ENCODE results near the gene TMEM54.

Gene TMEM54

GRCh38 chr1:32891241-32891570 is 10.0 kb downstream of the TMEM54 start:
- H3K4me3 ChIP-seq (ENCODE audit: low read depth, low read length), result no peak overlapping the region
- no peak overlapping the region for H3K9ac ChIP-seq (ENCODE audit: low read depth, low read length)
- no peaks in the 10 kb centered on the region for H3K9me3 ChIP-seq (ENCODE audit: control insufficient read depth, insufficient read depth, low read length)
- no peaks in the 10 kb centered on the region for H3K4me1 ChIP-seq (ENCODE audit: control insufficient read depth, insufficient read depth, low read length)
- peaks cover 2% of the 10 kb centered on the region for H3K36me3 ChIP-seq (ENCODE audit: control insufficient read depth, insufficient read depth, low read length)
- peaks cover 56% of the 10 kb centered on the region for H3K27me3 ChIP-seq (ENCODE audit: control insufficient read depth, insufficient read depth, low read length)

GRCh38 chr1:32890516-32891240 is 10.5 kb downstream of the TMEM54 start:
- peaks cover 60% of the 10 kb centered on the region for H3K27me3 ChIP-seq (ENCODE audit: control insufficient read depth, insufficient read depth, low read length)
- H3K4me1 ChIP-seq (ENCODE audit: control insufficient read depth, insufficient read depth, low read length), result no peaks in the 10 kb centered on the region
- H3K4me3 ChIP-seq (ENCODE audit: low read depth, low read length), result no peak overlapping the region
- peaks cover 2% of the 10 kb centered on the region for H3K36me3 ChIP-seq (ENCODE audit: control insufficient read depth, insufficient read depth, low read length)
- no peak overlapping the region for H3K9ac ChIP-seq (ENCODE audit: low read depth, low read length)
- H3K9me3 ChIP-seq (ENCODE audit: control insufficient read depth, insufficient read depth, low read length), result no peaks in the 10 kb centered on the region

GRCh38 chr1:32889731-32890278 is 11.4 kb downstream of the TMEM54 start:
- Histone ChIP-seq H3K27me3 (ENCODE audit: control insufficient read depth, insufficient read depth, low read length) (peaks cover 69% of the 10 kb centered on the region), H3K9ac (ENCODE audit: low read depth, low read length) (no peak overlapping the region), H3K9me3 (ENCODE audit: control insufficient read depth, insufficient read depth, low read length) (no peaks in the 10 kb centered on the region), H3K36me3 (ENCODE audit: control insufficient read depth, insufficient read depth, low read length) (peaks cover 2% of the 10 kb centered on the region), H3K4me1 (ENCODE audit: control insufficient read depth, insufficient read depth, low read length) (no peaks in the 10 kb centered on the region), H3K4me3 (ENCODE audit: low read depth, low read length) (no peak overlapping the region)

- no peaks in the 10 kb centered on the region for H3K4me1 ChIP-seq (ENCODE audit: control insufficient read depth, insufficient read depth, low read length)
- H3K9me3 ChIP-seq (ENCODE audit: control insufficient read depth, insufficient read depth, low read length), result no peaks in the 10 kb centered on the region
- peaks cover 2% of the 10 kb centered on the region for H3K36me3 ChIP-seq (ENCODE audit: control insufficient read depth, insufficient read depth, low read length)
- peaks cover 73% of the 10 kb centered on the region for H3K27me3 ChIP-seq (ENCODE audit: control insufficient read depth, insufficient read depth, low read length)
- H3K9ac ChIP-seq (ENCODE audit: low read depth, low read length), result no peak overlapping the region
- H3K4me3 ChIP-seq (ENCODE audit: low read depth, low read length), result no peak overlapping the region
Observed at GRCh38 chr1:32888677-32889420, 12.3 kb downstream of the TMEM54 start.

GRCh38 chr1:32888134-32888533 is 13.1 kb downstream of the TMEM54 start:
- H3K4me1 ChIP-seq (ENCODE audit: control insufficient read depth, insufficient read depth, low read length), result no peaks in the 10 kb centered on the region
- H3K9me3 ChIP-seq (ENCODE audit: control insufficient read depth, insufficient read depth, low read length), result no peaks in the 10 kb centered on the region
- peaks cover 79% of the 10 kb centered on the region for H3K27me3 ChIP-seq (ENCODE audit: control insufficient read depth, insufficient read depth, low read length)
- H3K4me3 ChIP-seq (ENCODE audit: low read depth, low read length), result no peak overlapping the region
- H3K36me3 ChIP-seq (ENCODE audit: control insufficient read depth, insufficient read depth, low read length), result peaks cover 2% of the 10 kb centered on the region
- no peak overlapping the region for H3K9ac ChIP-seq (ENCODE audit: low read depth, low read length)

GRCh38 chr1:32887623-32888022 is 13.6 kb downstream of the TMEM54 start:
- no peak overlapping the region for H3K4me3 ChIP-seq (ENCODE audit: low read depth, low read length)

GRCh38 chr1:32886828-32887414 is 14.3 kb downstream of the TMEM54 start:
- Histone ChIP-seq H3K4me3 (ENCODE audit: low read depth, low read length) (no peak overlapping the region), H3K9me3 (ENCODE audit: control insufficient read depth, insufficient read depth, low read length) (no peaks in the 10 kb centered on the region), H3K4me1 (ENCODE audit: control insufficient read depth, insufficient read depth, low read length) (no peaks in the 10 kb centered on the region), H3K9ac (ENCODE audit: low read depth, low read length) (no peak overlapping the region), H3K36me3 (ENCODE audit: control insufficient read depth, insufficient read depth, low read length) (no peaks in the 10 kb centered on the region), H3K27me3 (ENCODE audit: control insufficient read depth, insufficient read depth, low read length) (peaks cover 71% of the 10 kb centered on the region)

More at GRCh38 chr1:32887623-32888022, 13.6 kb downstream of the TMEM54 start:
- Histone ChIP-seq H3K9ac (ENCODE audit: low read depth, low read length) (no peak overlapping the region), H3K9me3 (ENCODE audit: control insufficient read depth, insufficient read depth, low read length) (no peaks in the 10 kb centered on the region), H3K27me3 (ENCODE audit: control insufficient read depth, insufficient read depth, low read length) (peaks cover 78% of the 10 kb centered on the region), H3K36me3 (ENCODE audit: control insufficient read depth, insufficient read depth, low read length) (peaks cover 2% of the 10 kb centered on the region), H3K4me1 (ENCODE audit: control insufficient read depth, insufficient read depth, low read length) (no peaks in the 10 kb centered on the region)

- no peak within 1 kb of the TSS for H3K9ac ChIP-seq (ENCODE audit: low read depth, low read length)
- H3K4me1 ChIP-seq (ENCODE audit: control insufficient read depth, insufficient read depth, low read length), result peaks cover 2% of the 10 kb centered on the region
- H3K9me3 ChIP-seq (ENCODE audit: control insufficient read depth, insufficient read depth, low read length), result no peaks in the 10 kb centered on the region
- H3K4me3 ChIP-seq (ENCODE audit: low read depth, low read length), result peak within 1 kb of the TSS; percentile 52
- peaks cover 67% of the 10 kb centered on the region for H3K27me3 ChIP-seq (ENCODE audit: control insufficient read depth, insufficient read depth, low read length)
- H3K36me3 ChIP-seq (ENCODE audit: control insufficient read depth, insufficient read depth, low read length), result no peaks in the 10 kb centered on the region
Observed at GRCh38 chr1:32886004-32886827, 15.0 kb downstream of the TMEM54 start, which contains the start of gene HPCA. TSS of gene HPCA (plus strand) at chr1:32886491. CDS start at chr1:32888899, 2,408 bp downstream.

GRCh38 chr1:32885676-32886003 is 15.5 kb downstream of the TMEM54 start:
- H3K4me3 ChIP-seq (ENCODE audit: low read depth, low read length), result peak overlapping the region; percentile 52
- H3K36me3 ChIP-seq (ENCODE audit: control insufficient read depth, insufficient read depth, low read length), result no peaks in the 10 kb centered on the region
- H3K27me3 ChIP-seq (ENCODE audit: control insufficient read depth, insufficient read depth, low read length), result peaks cover 61% of the 10 kb centered on the region
- H3K9me3 ChIP-seq (ENCODE audit: control insufficient read depth, insufficient read depth, low read length), result no peaks in the 10 kb centered on the region
- H3K9ac ChIP-seq (ENCODE audit: low read depth, low read length), result no peak overlapping the region
- H3K4me1 ChIP-seq (ENCODE audit: control insufficient read depth, insufficient read depth, low read length), result peaks cover 2% of the 10 kb centered on the region

- no peak overlapping the region for H3K4me3 ChIP-seq (ENCODE audit: low read depth, low read length)
- peaks cover 2% of the 10 kb centered on the region for H3K4me1 ChIP-seq (ENCODE audit: control insufficient read depth, insufficient read depth, low read length)
- H3K27me3 ChIP-seq (ENCODE audit: control insufficient read depth, insufficient read depth, low read length), result peaks cover 52% of the 10 kb centered on the region
- no peak overlapping the region for H3K9ac ChIP-seq (ENCODE audit: low read depth, low read length)
- no peaks in the 10 kb centered on the region for H3K9me3 ChIP-seq (ENCODE audit: control insufficient read depth, insufficient read depth, low read length)
- no peaks in the 10 kb centered on the region for H3K36me3 ChIP-seq (ENCODE audit: control insufficient read depth, insufficient read depth, low read length)
Observed at GRCh38 chr1:32884726-32885125, 16.5 kb downstream of the TMEM54 start.

GRCh38 chr1:32884032-32884372 is 17.2 kb downstream of the TMEM54 start:
- Histone ChIP-seq H3K27me3 (ENCODE audit: control insufficient read depth, insufficient read depth, low read length) (peaks cover 45% of the 10 kb centered on the region), H3K9me3 (ENCODE audit: control insufficient read depth, insufficient read depth, low read length) (no peaks in the 10 kb centered on the region), H3K4me1 (ENCODE audit: control insufficient read depth, insufficient read depth, low read length) (peaks cover 2% of the 10 kb centered on the region), H3K4me3 (ENCODE audit: low read depth, low read length) (no peak overlapping the region), H3K9ac (ENCODE audit: low read depth, low read length) (no peak overlapping the region), H3K36me3 (ENCODE audit: control insufficient read depth, insufficient read depth, low read length) (no peaks in the 10 kb centered on the region)
